ENCODE results near the gene BICD2. TPM values are rescaled to one million over a fixed set of nuclear protein-coding genes. Genes with fewer than 3 reads are reported as not detected.
A peak's percentile ranks its signal among the peaks of the same experiment; 100 is the strongest.

BICD2 gene
- total RNA-seq, 1 donor from 2014 or later, result 22.5 TPM

DNA sequence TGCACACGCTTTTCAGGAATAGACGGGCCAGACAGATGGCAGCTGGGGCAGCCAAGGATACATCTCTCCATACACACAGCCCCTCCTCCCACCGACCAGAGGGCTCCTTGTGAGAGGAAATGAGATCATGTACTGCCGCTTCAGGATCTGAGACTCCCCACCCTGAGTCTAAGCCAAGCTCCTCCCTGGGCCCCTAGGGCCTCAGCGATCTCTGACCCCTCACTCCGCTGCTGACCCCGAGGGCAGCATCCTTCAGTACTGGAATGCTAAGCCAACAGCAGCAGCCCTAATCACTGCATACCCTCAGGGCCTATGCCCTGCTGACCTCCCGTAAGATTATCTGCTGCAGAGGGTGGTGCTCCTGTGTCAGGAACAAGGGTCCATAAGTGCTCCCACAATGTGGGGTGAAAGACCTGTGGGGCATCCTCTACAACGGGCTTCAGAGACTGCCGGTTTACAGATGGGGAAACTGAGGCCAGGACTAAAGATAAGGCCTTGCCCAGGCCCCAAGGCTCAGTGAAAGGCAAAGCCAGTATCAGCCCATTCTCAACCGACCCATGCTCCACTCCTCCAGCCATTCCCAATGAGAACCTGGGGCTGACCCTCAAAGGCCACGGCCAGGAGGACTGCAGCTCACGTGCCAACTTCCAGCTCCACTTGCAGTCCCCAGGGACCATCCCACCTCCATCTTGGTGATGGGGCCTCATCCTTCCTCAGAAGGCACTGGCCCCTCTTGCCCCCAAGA is 37.5 kb downstream of the BICD2 start:
- H3K9me3 Mint-ChIP-seq, result no peaks in the 10 kb centered on the region
- peak overlapping the region; percentile 32 for H3K4me3 Mint-ChIP-seq
- DNase-seq, result peak; percentile 11
- no peaks in the 10 kb centered on the region for H3K27me3 Mint-ChIP-seq
- peaks cover 49% of the 10 kb centered on the region for H3K36me3 Mint-ChIP-seq (ENCODE audit: low read depth)
- peaks cover 95% of the 10 kb centered on the region for H3K4me1 Mint-ChIP-seq
- peak overlapping the region; percentile 65 for H3K27ac Mint-ChIP-seq
- CTCF ChIA-PET, result interaction anchor here (7.1 kb wide), 1 partner anchor 63 kb away, joined by 79 read pairs; no protein-coding TSS in a partner anchor
- TF ChIP-seq, protein P1, sequence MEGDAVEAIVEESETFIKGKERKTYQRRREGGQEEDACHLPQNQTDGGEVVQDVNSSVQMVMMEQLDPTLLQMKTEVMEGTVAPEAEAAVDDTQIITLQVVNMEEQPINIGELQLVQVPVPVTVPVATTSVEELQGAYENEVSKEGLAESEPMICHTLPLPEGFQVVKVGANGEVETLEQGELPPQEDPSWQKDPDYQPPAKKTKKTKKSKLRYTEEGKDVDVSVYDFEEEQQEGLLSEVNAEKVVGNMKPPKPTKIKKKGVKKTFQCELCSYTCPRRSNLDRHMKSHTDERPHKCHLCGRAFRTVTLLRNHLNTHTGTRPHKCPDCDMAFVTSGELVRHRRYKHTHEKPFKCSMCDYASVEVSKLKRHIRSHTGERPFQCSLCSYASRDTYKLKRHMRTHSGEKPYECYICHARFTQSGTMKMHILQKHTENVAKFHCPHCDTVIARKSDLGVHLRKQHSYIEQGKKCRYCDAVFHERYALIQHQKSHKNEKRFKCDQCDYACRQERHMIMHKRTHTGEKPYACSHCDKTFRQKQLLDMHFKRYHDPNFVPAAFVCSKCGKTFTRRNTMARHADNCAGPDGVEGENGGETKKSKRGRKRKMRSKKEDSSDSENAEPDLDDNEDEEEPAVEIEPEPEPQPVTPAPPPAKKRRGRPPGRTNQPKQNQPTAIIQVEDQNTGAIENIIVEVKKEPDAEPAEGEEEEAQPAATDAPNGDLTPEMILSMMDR (IDR thresholded peaks at IDR 0.05), result no peak
- intact Hi-C loops (cut with micrococcal nuclease), result no loop called here
- POLR2A ChIA-PET, result no interaction called here
- no peak for ATAC-seq (ENCODE audit: low read depth)

DNA sequence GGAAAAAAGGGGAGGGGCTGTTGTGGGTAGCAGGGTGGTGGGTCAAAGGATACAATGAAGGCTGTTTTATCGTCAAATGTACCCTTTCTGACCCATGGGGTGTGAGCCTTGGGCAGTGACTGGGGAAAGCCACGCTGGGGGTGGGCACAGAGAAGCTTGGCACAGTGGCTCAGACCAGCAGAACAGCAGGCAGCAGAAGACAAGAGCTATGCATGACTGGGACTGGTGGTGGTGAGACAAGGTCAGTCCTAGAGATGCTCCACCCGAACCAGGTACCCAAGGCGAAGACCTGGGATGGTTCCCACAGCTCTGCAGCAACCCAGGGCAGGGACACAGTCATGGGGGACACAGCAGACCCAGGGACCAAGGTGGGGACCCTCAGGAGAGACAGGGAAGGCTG is 38.3 kb downstream of the BICD2 start:
- peaks cover 95% of the 10 kb centered on the region for H3K4me1 Mint-ChIP-seq

DNA sequence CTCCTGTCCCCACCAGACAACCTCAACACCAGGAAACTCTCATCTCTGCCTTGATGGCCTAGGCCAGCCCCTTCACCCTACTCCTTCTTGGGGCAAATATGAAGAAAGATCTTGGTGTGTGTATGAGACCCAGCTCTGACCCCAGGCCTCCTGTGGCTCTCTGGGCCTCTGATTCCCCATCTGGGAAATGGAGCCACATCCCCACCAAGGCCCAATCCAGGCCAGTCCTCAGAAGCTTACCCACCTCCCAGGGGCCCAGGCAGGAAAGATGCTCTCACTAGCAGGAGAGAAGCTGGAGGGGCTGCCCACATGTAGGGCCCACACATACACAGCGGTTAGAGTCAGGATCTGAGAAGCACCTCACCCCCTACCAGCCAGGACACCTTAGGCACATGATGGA is 38.9 kb downstream of the BICD2 start:
- no peaks in the 10 kb centered on the region for H3K27me3 Mint-ChIP-seq
- no peaks in the 10 kb centered on the region for H3K9me3 Mint-ChIP-seq
- ATAC-seq (ENCODE audit: low read depth) (no peak), DNase-seq (no peak)
- peak overlapping the region; percentile 65 for H3K27ac Mint-ChIP-seq
- H3K4me1 Mint-ChIP-seq, result peaks cover 94% of the 10 kb centered on the region
- H3K36me3 Mint-ChIP-seq (ENCODE audit: low read depth), result peaks cover 61% of the 10 kb centered on the region
- ChIA-PET CTCF (interaction anchor here (1.0 to 7.1 kb wide), 2 partner anchors 64 to 65 kb away, joined by 5 to 79 read pairs; no protein-coding TSS in a partner anchor), POLR2A (no interaction called here)
- intact Hi-C loops (cut with micrococcal nuclease), result no loop called here
- TF ChIP-seq, protein P1 (IDR thresholded peaks at IDR 0.05), result no peak
- H3K4me3 Mint-ChIP-seq, result no peak overlapping the region

More for the DNA sequence above, 38.3 kb downstream of the BICD2 start:
- POLR2A ChIA-PET, result no interaction called here
- DNase-seq, result peak; percentile 10
- Mint-ChIP-seq H3K36me3 (ENCODE audit: low read depth) (peaks cover 57% of the 10 kb centered on the region), H3K4me3 (no peak overlapping the region), H3K27ac (peak overlapping the region; percentile 65), H3K9me3 (no peaks in the 10 kb centered on the region), H3K27me3 (no peaks in the 10 kb centered on the region)
- TF ChIP-seq, protein P1 (IDR thresholded peaks at IDR 0.05), result no peak
- intact Hi-C loops (cut with micrococcal nuclease), result no loop called here
- no peak for ATAC-seq (ENCODE audit: low read depth)
- CTCF ChIA-PET, result interaction anchor here (7.1 kb wide), 1 partner anchor 64 kb away, joined by 79 read pairs; no protein-coding TSS in a partner anchor

DNA sequence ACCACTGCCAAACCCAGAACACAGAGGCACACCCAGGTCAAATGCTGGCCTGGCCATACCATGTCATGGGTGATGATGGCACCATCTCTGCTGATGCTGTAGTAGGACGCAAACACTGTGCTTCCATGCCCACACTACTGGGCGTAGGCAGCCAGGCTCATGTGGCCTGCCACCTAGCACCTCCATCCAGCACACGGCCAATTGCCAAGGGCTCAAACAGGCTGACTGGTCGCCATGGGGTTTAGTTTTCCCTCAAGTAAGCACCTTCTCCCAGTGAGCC is 39.4 kb downstream of the BICD2 start:
- POLR2A ChIA-PET, result no interaction called here
- Mint-ChIP-seq H3K27ac (no peak overlapping the region), H3K4me3 (no peak overlapping the region), H3K36me3 (ENCODE audit: low read depth) (peaks cover 66% of the 10 kb centered on the region), H3K4me1 (peaks cover 94% of the 10 kb centered on the region), H3K9me3 (no peaks in the 10 kb centered on the region), H3K27me3 (no peaks in the 10 kb centered on the region)
- CTCF ChIA-PET, result interaction anchor here (1.0 to 1.6 kb wide), 2 partner anchors 64 to 66 kb away, joined by 4 to 5 read pairs; no protein-coding TSS in a partner anchor
- TF ChIP-seq, protein P1 (IDR thresholded peaks at IDR 0.05), result no peak
- ATAC-seq (ENCODE audit: low read depth) (no peak), DNase-seq (no peak)
- intact Hi-C loops (cut with micrococcal nuclease), result no loop called here

DNA sequence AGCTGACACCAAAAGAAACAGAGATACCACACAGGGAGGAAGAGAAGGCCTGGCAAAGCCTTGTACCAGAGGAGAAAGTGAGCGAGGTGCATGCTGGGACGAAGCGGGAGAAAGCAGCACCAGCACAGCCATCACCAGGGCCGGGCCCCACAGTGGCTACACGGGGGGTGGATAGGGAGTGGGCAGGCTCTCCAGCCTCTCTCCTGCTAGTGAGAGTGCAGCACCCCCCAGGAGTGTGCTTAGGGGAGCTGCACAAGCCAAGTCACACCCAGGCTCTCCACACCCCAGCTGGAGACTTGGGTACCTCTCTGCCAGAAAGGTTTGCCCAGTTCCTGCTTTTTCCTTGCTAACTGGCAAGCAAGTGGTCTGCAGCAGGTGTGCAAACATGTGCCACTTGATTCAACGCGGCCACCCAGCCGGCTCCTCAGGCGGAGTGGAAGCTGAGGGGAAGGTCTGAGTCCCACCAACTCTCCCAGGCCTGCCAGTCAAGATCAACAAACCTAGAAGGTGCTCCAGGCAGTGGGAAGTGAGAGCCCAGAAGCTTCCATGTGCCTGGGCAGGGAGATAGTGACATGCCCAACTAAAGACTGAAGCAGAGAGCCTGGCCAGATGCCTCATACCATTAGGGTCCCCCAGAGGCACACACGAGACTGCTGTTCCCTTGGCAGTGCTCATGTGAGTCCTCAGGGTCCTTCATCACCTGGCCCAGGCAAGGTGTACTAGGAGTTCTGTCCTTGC is 39.9 kb downstream of the BICD2 start:
- H3K9me3 Mint-ChIP-seq, result no peaks in the 10 kb centered on the region

More for the DNA sequence above, 39.9 kb downstream of the BICD2 start:
- POLR2A ChIA-PET, result no interaction called here
- Mint-ChIP-seq H3K27me3 (no peaks in the 10 kb centered on the region), H3K36me3 (ENCODE audit: low read depth) (peaks cover 72% of the 10 kb centered on the region), H3K27ac (peak overlapping the region; percentile 26), H3K4me1 (peaks cover 94% of the 10 kb centered on the region), H3K4me3 (no peak overlapping the region)
- intact Hi-C loops (cut with micrococcal nuclease), result no loop called here
- DNase-seq, result peak; percentile 14
- CTCF ChIA-PET, result interaction anchor here (1.0 to 1.6 kb wide), 2 partner anchors 65 to 66 kb away, joined by 4 to 5 read pairs; no protein-coding TSS in a partner anchor
- ATAC-seq (ENCODE audit: low read depth), result no peak
- TF ChIP-seq, protein P1 (IDR thresholded peaks at IDR 0.05), result no peak
